DOHH2 (cell line): Measurements from ENCODE around the gene RPL32.

Experiments used
- CTCF ChIP-seq: fragments of 200-600 bp; sonication (generic); IDR thresholded peaks from one replicate; pipeline ENCODE4 v1.5.1; 2014; ENCODE audit warnings: antibody characterized with exemption, mild to moderate bottlenecking, low read depth, low read length; ENCODE audit not compliant: poor library complexity, severe bottlenecking
- EZH2phosphoT487 ChIP-seq: fragments of 200-600 bp; sonication (generic); IDR thresholded peaks from 2 replicates; pipeline ENCODE4 v1.6.1; 2017; ENCODE audit warnings: borderline replicate concordance, mild to moderate bottlenecking, antibody characterized with exemption, low read length, moderate library complexity, mixed read lengths

GRCh38 chr3:12884186-12884680 lies 42.9 kb upstream of the RPL32 start:
- TF ChIP-seq CTCF (no peak), EZH2phosphoT487 (no peak)
